Measurements from ENCODE around the gene IFI27. TPM values are rescaled to one million over a fixed set of nuclear protein-coding genes. Genes with fewer than 3 reads are reported as not detected.

The IFI27 gene
- total RNA-seq, 1 experiment from 2014 or later: 2.6 TPM

GRCh38 chr14:94112513-94113063 lies 2.1 kb downstream of the IFI27 start:
- H3K27ac Mint-ChIP-seq (ENCODE audit: unreplicated experiment): no peak overlapping the region
- ChIA-PET CTCF (interaction anchor here (0.6 kb wide), 1 partner anchor 62 kb away, joined by 3 read pairs; no protein-coding TSS in a partner anchor), POLR2A (no interaction called here)
- Histone ChIP-seq H3K4me3 (ENCODE audit: low read depth, low read length) (no peak overlapping the region), H3K27me3 (replicated peaks; ENCODE audit: control insufficient read depth, insufficient read depth, low read length) (no peaks in the 10 kb centered on the region), H3K36me3 (ENCODE audit: control insufficient read depth, insufficient read depth, low read length) (no peaks in the 10 kb centered on the region), H3K4me1 (no peaks in the 10 kb centered on the region), H3K9me3 (no peaks in the 10 kb centered on the region)
- intact Hi-C loops (cut with micrococcal nuclease; ENCODE audit: unreplicated experiment): no loop called here
- no peak for DNase-seq
- no peak overlapping the region for H3K4me3 Mint-ChIP-seq (ENCODE audit: unreplicated experiment)
- no TSS peak for BruUV-seq (replicated peaks)
- H3K9me3 Mint-ChIP-seq (ENCODE audit: unreplicated experiment): no peaks in the 10 kb centered on the region
- no peaks in the 10 kb centered on the region for H3K4me1 Mint-ChIP-seq (ENCODE audit: low read depth, unreplicated experiment)
- TF ChIP-seq CTCF (IDR thresholded peaks at IDR 0.05; ENCODE audit: insufficient read depth in 1 of 2, low read depth in 1 of 2, low read length in 1 of 2, severe bottlenecking in 1 of 2, unreplicated experiment in 1 of 2): no peak
- no peaks in the 10 kb centered on the region for H3K27me3 Mint-ChIP-seq (ENCODE audit: insufficient read depth, unreplicated experiment)
- no peaks in the 10 kb centered on the region for H3K36me3 Mint-ChIP-seq (ENCODE audit: insufficient read depth, unreplicated experiment)

GRCh38 chr14:94113073-94113472 lies 2.5 kb downstream of the IFI27 start:
- Mint-ChIP-seq H3K27ac (ENCODE audit: unreplicated experiment) (no peak overlapping the region), H3K4me3 (ENCODE audit: unreplicated experiment) (no peak overlapping the region), H3K36me3 (ENCODE audit: insufficient read depth, unreplicated experiment) (no peaks in the 10 kb centered on the region), H3K9me3 (ENCODE audit: unreplicated experiment) (no peaks in the 10 kb centered on the region), H3K4me1 (ENCODE audit: low read depth, unreplicated experiment) (no peaks in the 10 kb centered on the region), H3K27me3 (ENCODE audit: insufficient read depth, unreplicated experiment) (peaks cover 4% of the 10 kb centered on the region)
- DNase-seq: no peak
- no peaks in the 10 kb centered on the region for H3K4me1 ChIP-seq
- ChIA-PET CTCF (no interaction called here), POLR2A (no interaction called here)
- no peaks in the 10 kb centered on the region for H3K27me3 ChIP-seq (replicated peaks; ENCODE audit: control insufficient read depth, insufficient read depth, low read length)
- BruUV-seq (replicated peaks): no TSS peak
- H3K4me3 ChIP-seq (ENCODE audit: low read depth, low read length): no peak overlapping the region
- intact Hi-C loops (cut with micrococcal nuclease; ENCODE audit: unreplicated experiment): no loop called here
- H3K9me3 ChIP-seq: no peaks in the 10 kb centered on the region
- H3K36me3 ChIP-seq (ENCODE audit: control insufficient read depth, insufficient read depth, low read length): no peaks in the 10 kb centered on the region
- no peak for TF ChIP-seq CTCF (IDR thresholded peaks at IDR 0.05; ENCODE audit: insufficient read depth in 1 of 2, low read depth in 1 of 2, low read length in 1 of 2, severe bottlenecking in 1 of 2, unreplicated experiment in 1 of 2)

GRCh38 chr14:94113490-94113889 lies 3.0 kb downstream of the IFI27 start:
- DNase-seq: no peak
- no TSS peak for BruUV-seq (replicated peaks)
- Mint-ChIP-seq H3K36me3 (ENCODE audit: insufficient read depth, unreplicated experiment) (no peaks in the 10 kb centered on the region), H3K27me3 (ENCODE audit: insufficient read depth, unreplicated experiment) (peaks cover 4% of the 10 kb centered on the region), H3K4me1 (ENCODE audit: low read depth, unreplicated experiment) (no peaks in the 10 kb centered on the region), H3K27ac (ENCODE audit: unreplicated experiment) (no peak overlapping the region), H3K9me3 (ENCODE audit: unreplicated experiment) (no peaks in the 10 kb centered on the region), H3K4me3 (ENCODE audit: unreplicated experiment) (no peak overlapping the region)
- Histone ChIP-seq H3K4me1 (no peaks in the 10 kb centered on the region), H3K4me3 (ENCODE audit: low read depth, low read length) (no peak overlapping the region), H3K36me3 (ENCODE audit: control insufficient read depth, insufficient read depth, low read length) (no peaks in the 10 kb centered on the region), H3K27me3 (replicated peaks; ENCODE audit: control insufficient read depth, insufficient read depth, low read length) (no peaks in the 10 kb centered on the region), H3K9me3 (no peaks in the 10 kb centered on the region)
- POLR2A ChIA-PET: no interaction called here
- TF ChIP-seq CTCF (IDR thresholded peaks at IDR 0.05; ENCODE audit: insufficient read depth in 1 of 2, low read depth in 1 of 2, low read length in 1 of 2, severe bottlenecking in 1 of 2, unreplicated experiment in 1 of 2): no peak
- CTCF ChIA-PET: no interaction called here
- intact Hi-C loops (cut with micrococcal nuclease; ENCODE audit: unreplicated experiment): no loop called here

Measured in Caco-2 (cell line).